GM06990 (cell line): Measurements from ENCODE around the gene MAST2.
"Not testable (repeated sequence)": the region's sequence is repeated elsewhere in the genome, so short reads cannot be mapped to it uniquely, and the experiment has no call there.

Experiments used
- DNase-seq: peaks from one replicate; pipeline ENCODE4 v3.0.0-alpha.2; 2011; ENCODE audit not compliant: insufficient read length; ENCODE audit errors: extremely low read depth
- H3K27me3 ChIP-seq: replicated peaks from 2 replicates; pipeline ENCODE4 v1.6.0; 2011; ENCODE audit warnings: low read length; ENCODE audit not compliant: control insufficient read depth, insufficient read depth
- H3K36me3 ChIP-seq: 2 replicates; pipeline ENCODE4 v1.5.1; 2011; ENCODE audit warnings: low read length; ENCODE audit not compliant: control insufficient read depth, insufficient read depth
- H3K4me3 ChIP-seq: replicated peaks from 2 replicates; pipeline ENCODE4 v1.5.1; 2011; ENCODE audit warnings: low read depth, mild to moderate bottlenecking, control low read depth, low read length
- TF ChIP-seq, protein P1 (sequence below): IDR thresholded peaks from 2 replicates; pipeline ENCODE4 v1.5.1; 2011; ENCODE audit warnings: low read length, control low read depth, mild to moderate bottlenecking, inconsistent platforms; ENCODE audit not compliant: insufficient read depth, poor library complexity, severe bottlenecking

The MAST2 gene

DNA sequence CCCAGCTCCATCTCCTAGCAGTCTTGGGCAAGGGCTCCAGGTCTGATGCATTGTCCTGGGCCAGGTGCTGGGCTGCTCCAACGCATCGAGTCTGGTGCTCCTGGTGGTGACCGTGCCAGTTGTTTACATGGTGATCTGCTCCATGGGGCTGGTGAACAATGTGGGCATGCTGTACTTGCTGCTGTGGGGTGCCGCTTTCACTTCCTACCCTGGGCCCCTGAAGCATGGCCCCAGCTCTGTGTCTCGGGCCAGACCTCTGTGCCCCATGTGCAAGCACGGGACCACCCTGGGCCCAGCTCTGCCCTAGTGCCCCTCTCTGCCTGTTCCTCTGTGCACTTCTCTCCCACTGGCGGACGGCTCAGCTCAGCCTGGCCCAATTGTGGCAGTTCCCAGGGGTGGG is 119.4 kb downstream of the MAST2 start:
- Histone ChIP-seq H3K27me3 (no peaks in the 10 kb centered on the region), H3K4me3 (no peak overlapping the region), H3K36me3 (no peaks in the 10 kb centered on the region)
- DNase-seq: no peak
- TF ChIP-seq, protein P1, sequence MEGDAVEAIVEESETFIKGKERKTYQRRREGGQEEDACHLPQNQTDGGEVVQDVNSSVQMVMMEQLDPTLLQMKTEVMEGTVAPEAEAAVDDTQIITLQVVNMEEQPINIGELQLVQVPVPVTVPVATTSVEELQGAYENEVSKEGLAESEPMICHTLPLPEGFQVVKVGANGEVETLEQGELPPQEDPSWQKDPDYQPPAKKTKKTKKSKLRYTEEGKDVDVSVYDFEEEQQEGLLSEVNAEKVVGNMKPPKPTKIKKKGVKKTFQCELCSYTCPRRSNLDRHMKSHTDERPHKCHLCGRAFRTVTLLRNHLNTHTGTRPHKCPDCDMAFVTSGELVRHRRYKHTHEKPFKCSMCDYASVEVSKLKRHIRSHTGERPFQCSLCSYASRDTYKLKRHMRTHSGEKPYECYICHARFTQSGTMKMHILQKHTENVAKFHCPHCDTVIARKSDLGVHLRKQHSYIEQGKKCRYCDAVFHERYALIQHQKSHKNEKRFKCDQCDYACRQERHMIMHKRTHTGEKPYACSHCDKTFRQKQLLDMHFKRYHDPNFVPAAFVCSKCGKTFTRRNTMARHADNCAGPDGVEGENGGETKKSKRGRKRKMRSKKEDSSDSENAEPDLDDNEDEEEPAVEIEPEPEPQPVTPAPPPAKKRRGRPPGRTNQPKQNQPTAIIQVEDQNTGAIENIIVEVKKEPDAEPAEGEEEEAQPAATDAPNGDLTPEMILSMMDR: no peak

DNA sequence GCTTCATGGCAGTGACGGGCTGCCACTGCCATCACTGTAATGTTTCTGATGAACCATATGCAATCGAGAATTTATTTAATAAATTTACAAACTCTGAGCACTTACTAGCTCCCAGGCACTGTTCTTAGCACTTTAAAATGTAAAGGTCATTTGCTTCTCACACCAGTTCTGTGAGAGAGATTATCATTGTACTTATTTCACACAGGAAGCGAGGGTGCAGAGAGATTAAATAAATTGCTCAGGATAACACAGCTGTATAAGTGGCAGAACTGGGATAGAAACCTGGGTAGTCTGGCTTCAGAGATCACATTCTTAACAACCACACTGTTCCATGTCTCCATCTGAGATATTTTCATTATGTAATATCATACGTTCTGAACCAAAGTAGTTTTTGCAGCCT is 119.9 kb downstream of the MAST2 start:
- DNase-seq: no peak
- Histone ChIP-seq H3K36me3 (no peaks in the 10 kb centered on the region), H3K4me3 (no peak overlapping the region), H3K27me3 (no peaks in the 10 kb centered on the region)
- TF ChIP-seq, protein P1: no peak

DNA sequence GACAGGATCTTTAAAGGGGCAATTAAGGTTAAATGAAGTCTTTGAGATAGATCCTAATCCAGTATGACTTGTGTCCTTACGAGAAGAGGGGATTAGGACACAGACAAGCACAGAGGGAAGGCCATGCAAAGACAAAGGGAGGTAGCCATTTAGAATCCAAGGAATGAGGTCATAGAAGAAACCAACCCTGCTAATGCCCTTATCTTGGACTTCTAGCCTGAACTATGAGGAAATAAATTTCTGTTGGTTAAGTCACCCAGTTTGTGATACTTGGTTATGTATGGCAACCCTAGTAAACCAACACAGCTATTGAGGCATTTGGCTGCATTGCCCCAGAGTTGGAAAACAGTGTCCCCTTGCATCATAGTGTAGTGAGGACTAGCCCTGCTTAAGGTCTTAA is 121.3 kb downstream of the MAST2 start:
- Histone ChIP-seq H3K4me3 (no peak overlapping the region), H3K27me3 (no peaks in the 10 kb centered on the region), H3K36me3 (no peaks in the 10 kb centered on the region)
- TF ChIP-seq, protein P1: no peak
- DNase-seq: no peak

DNA sequence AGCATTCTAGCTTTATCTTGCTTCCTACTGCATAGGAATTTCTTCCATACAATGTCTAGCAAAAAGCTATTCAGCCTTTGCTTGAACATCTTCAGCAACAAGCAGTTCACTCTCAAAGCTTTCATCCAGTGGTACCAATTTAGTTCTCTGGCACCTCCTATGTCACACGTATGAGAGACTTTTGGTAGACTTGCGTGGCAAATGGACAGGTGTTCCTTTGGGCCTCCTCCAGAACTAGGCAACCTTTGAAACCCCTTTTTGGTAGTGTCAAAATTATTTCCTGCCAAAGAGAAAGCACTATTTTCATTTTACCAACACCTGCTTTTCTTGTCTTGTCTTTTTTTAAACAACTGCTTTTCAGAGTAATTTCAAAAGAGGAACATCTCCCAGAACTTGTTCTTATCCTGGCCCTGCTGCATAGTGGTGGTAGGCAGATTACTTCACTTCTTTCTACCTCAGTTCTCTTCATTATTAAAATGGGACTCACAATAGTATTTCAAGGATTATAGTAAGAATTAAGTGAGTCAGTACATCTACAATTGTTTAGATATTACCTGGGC is 122.4 kb downstream of the MAST2 start:
- Histone ChIP-seq H3K4me3 (no peak overlapping the region), H3K36me3 (no peaks in the 10 kb centered on the region), H3K27me3 (no peaks in the 10 kb centered on the region)
- DNase-seq: peak; percentile 27
- TF ChIP-seq, protein P1: no peak

DNA sequence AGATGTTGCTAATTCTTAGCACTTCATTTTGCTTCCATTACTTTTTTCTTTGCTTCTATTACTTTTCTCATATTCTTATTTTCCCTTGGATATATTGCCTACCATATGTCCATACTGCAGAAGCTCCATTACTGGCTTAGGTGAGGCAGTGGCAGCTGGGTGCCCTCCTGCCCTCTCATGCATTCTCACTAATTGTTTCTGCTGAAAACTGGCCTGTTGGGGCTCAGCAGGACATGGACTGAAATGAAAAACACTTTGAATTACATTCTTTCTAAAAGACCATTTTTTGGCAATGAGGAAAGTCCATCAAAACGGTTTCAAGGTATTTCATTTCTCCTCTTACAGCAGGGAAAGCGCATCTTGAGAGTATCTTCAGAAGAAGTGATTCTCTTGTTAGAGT is 122.9 kb downstream of the MAST2 start:
- no peak for DNase-seq
- no peaks in the 10 kb centered on the region for H3K27me3 ChIP-seq
- no peak overlapping the region for H3K4me3 ChIP-seq
- no peaks in the 10 kb centered on the region for H3K36me3 ChIP-seq
- TF ChIP-seq, protein P1: no peak

DNA sequence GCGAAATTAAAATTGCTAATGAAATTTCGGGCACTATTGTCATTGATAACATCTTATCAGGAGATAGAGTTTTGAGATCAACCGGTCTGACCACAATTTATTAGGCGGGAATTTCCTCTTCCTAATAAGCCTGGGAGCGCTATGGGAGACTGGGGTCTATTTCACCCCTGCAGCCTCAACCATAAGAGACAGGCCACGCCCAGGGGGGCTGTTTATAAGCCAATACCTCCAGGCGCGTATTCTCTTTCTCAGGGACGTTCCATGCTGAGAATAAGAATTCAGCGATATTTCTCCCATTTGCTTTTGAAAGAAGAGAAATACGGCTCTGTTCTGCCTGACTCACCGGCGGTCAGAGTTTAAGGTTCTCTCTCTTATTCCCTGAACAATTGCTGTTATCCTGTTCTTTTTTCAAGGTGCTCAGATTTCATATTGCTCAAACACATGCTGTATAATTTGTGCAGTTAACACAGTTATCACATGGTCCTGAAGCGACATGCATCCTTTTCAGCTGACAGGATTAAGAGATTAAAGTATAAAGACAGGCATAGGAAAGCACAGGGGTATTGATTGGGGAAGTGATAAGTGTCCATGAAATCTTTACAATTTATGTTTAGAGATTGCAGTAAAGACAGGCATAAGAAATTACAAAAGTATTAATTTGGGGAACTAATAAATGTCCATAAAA is 124.0 kb downstream of the MAST2 start:
- H3K36me3 ChIP-seq, H3K4me3 ChIP-seq, DNase-seq, H3K27me3 ChIP-seq: not testable (repeated sequence)
